ENCODE measurements around the gene ABI3BP. TPM values are rescaled to one million over a fixed set of nuclear protein-coding genes. Genes with fewer than 3 reads are reported as not detected.

Gene ABI3BP
- total and polyA plus RNA-seq, 2 experiments from 2014 or later = 0.42 to 0.57 TPM

GRCh38 chr3:100888881-100889280, 104.3 kb downstream of the ABI3BP start (continued):
- no peak for TF ChIP-seq REST (IDR thresholded peaks at IDR 0.05; ENCODE audit: unreplicated experiment)

GRCh38 chr3:100882571-100882984, 110.6 kb downstream of the ABI3BP start:
- Histone ChIP-seq H2AFZ (peak overlapping the region; percentile 1; the same call in 1 of the 2 replicates), H3K4me3 (no peak overlapping the region), H4K20me1 (replicated peaks; ENCODE audit: insufficient read depth) (no peaks in the 10 kb centered on the region), H3F3A (replicated peaks; ENCODE audit: low read depth) (no peaks in the 10 kb centered on the region), H3K9me2 (ENCODE audit: insufficient read depth) (no peaks in the 10 kb centered on the region), H3K4me2 (no peak overlapping the region), H3K79me2 (replicated peaks; ENCODE audit: insufficient read depth) (no peaks in the 10 kb centered on the region), H3K27me3 (ENCODE audit: insufficient read depth) (no peaks in the 10 kb centered on the region), H3K27ac (ENCODE audit: low read depth) (no peak overlapping the region), H3K4me1 (ENCODE audit: insufficient read depth) (no peaks in the 10 kb centered on the region), H3K36me3 (ENCODE audit: insufficient read depth) (no peaks in the 10 kb centered on the region)
- Mint-ChIP-seq H3K9me3 (no peaks in the 10 kb centered on the region), H3K27ac (peak overlapping the region; percentile 63), H3K4me3 (no peak overlapping the region), H3K36me3 (ENCODE audit: low read depth) (no peaks in the 10 kb centered on the region), H3K4me1 (peaks cover 4% of the 10 kb centered on the region; the same call in 2 of the 3 replicates), H3K27me3 (ENCODE audit: insufficient read depth, low read depth, poor library complexity) (peaks cover 1% of the 10 kb centered on the region)
- ATAC-seq (no peak), DNase-seq (ENCODE audit: low spot score) (peak; percentile 12)
- TF ChIP-seq POLR2AphosphoS5 (IDR thresholded peaks at IDR 0.05; ENCODE audit: low read depth) = no peak

- DNase-seq (ENCODE audit: low spot score) (no peak), ATAC-seq (no peak)
- Histone ChIP-seq H3K4me1 (ENCODE audit: insufficient read depth) (no peaks in the 10 kb centered on the region), H4K20me1 (replicated peaks; ENCODE audit: insufficient read depth) (no peaks in the 10 kb centered on the region), H3K79me2 (replicated peaks; ENCODE audit: insufficient read depth) (no peaks in the 10 kb centered on the region), H3K36me3 (ENCODE audit: insufficient read depth) (no peaks in the 10 kb centered on the region), H3K27me3 (ENCODE audit: insufficient read depth) (no peaks in the 10 kb centered on the region), H3F3A (replicated peaks; ENCODE audit: low read depth) (no peaks in the 10 kb centered on the region), H2AFZ (no peak overlapping the region), H3K9me2 (ENCODE audit: insufficient read depth) (no peaks in the 10 kb centered on the region), H3K4me3 (no peak overlapping the region), H3K27ac (ENCODE audit: low read depth) (no peak overlapping the region), H3K4me2 (no peak overlapping the region)
- Mint-ChIP-seq H3K27ac (no peak overlapping the region), H3K27me3 (ENCODE audit: insufficient read depth, low read depth, poor library complexity) (peaks cover 1% of the 10 kb centered on the region), H3K4me1 (peaks cover 4% of the 10 kb centered on the region; the same call in 2 of the 3 replicates), H3K9me3 (no peaks in the 10 kb centered on the region), H3K4me3 (no peak overlapping the region), H3K36me3 (ENCODE audit: low read depth) (no peaks in the 10 kb centered on the region)
- no peak for TF ChIP-seq CREB1 (CRISPR knock-in tag; IDR thresholded peaks at IDR 0.05; ENCODE audit: low read depth)
- TF ChIP-seq REST (IDR thresholded peaks at IDR 0.05; ENCODE audit: unreplicated experiment) = no peak
- no peak for TF ChIP-seq NANOG (IDR thresholded peaks at IDR 0.05; ENCODE audit: borderline replicate concordance)
- no peak for TF ChIP-seq CTCF (conservative IDR thresholded peaks at IDR 0.05; ENCODE audit: low read depth in 2 of 2)
- TF ChIP-seq ZNF114 (CRISPR knock-in tag; IDR thresholded peaks at IDR 0.05) = no peak
- TF ChIP-seq POLR2AphosphoS5 (IDR thresholded peaks at IDR 0.05; ENCODE audit: low read depth) = no peak
- TF ChIP-seq EZH2phosphoT487 (IDR thresholded peaks at IDR 0.05; ENCODE audit: unreplicated experiment) = no peak
- TF ChIP-seq ZNF331 (CRISPR knock-in tag; IDR thresholded peaks at IDR 0.05; ENCODE audit: low read depth) = no peak
- no peak for TF ChIP-seq STAT1 (IDR thresholded peaks at IDR 0.05; ENCODE audit: unreplicated experiment)
- no peak for TF ChIP-seq JUNB (IDR thresholded peaks at IDR 0.05; ENCODE audit: unreplicated experiment)
Observed at GRCh38 chr3:100880845-100881244, 112.4 kb downstream of the ABI3BP start.

Measured in GM23338 (cell line).